HFFc6 (cell line): ENCODE measurements around the gene ABCG1. TPM values are rescaled to one million over a fixed set of nuclear protein-coding genes. Genes with fewer than 3 reads are reported as not detected.

Source experiments
- DNase-seq: peaks from one replicate; pipeline ENCODE4 v3.0.0-alpha.2; 2018
- H3K27ac Mint-ChIP-seq: 2 replicates; pipeline ENCODE4 v1.8.0; 2020; ENCODE audit warnings: mild to moderate bottlenecking, mixed read lengths
- H3K27me3 Mint-ChIP-seq: 2 replicates; pipeline ENCODE4 v1.8.0; 2021; ENCODE audit warnings: mild to moderate bottlenecking, moderate library complexity, mixed read lengths; ENCODE audit not compliant: insufficient read depth
- H3K36me3 Mint-ChIP-seq: 2 replicates; pipeline ENCODE4 v1.8.0; 2021; ENCODE audit warnings: low read depth, mixed read lengths
- H3K4me1 Mint-ChIP-seq: 2 replicates; pipeline ENCODE4 v1.8.0; 2020; ENCODE audit warnings: low read depth, mixed read lengths
- H3K4me3 Mint-ChIP-seq: 2 replicates; pipeline ENCODE4 v1.8.0; 2020; ENCODE audit warnings: mild to moderate bottlenecking, moderate library complexity, mixed read lengths
- H3K9me3 Mint-ChIP-seq: 2 replicates; pipeline ENCODE4 v1.8.0; 2020; ENCODE audit warnings: mild to moderate bottlenecking, mixed read lengths
- CTCF ChIP-seq: fragments of 200-600 bp; sonication (generic); IDR thresholded peaks from 2 replicates; pipeline ENCODE4 v1.5.0; 2021; ENCODE audit warnings: antibody characterized with exemption, mild to moderate bottlenecking
- total RNA-seq, 6 experiments: library from RNA; stranded (reverse); fragmentation: NEBNext Ultra II Directional; extraction: Animal tissue kit (Norgen Biotek cat#: 25700); gene quantifications; 2 replicates in 1 of 6; 3 replicates in 5 of 6; pipeline ENCODE4 v1.2.3, GENCODE V29; 2021

ABCG1 gene
- total RNA-seq, 6 experiments from 2014 or later = not detected

- DNase-seq = no peak
- no peak for TF ChIP-seq CTCF
- H3K36me3 Mint-ChIP-seq = no peaks in the 10 kb centered on the region
- no peak overlapping the region for H3K27ac Mint-ChIP-seq
- peaks cover 4% of the 10 kb centered on the region for H3K9me3 Mint-ChIP-seq
- peaks cover under 1% of the 10 kb centered on the region; the same call in 1 of the 2 replicates for H3K4me1 Mint-ChIP-seq
- H3K4me3 Mint-ChIP-seq = no peak overlapping the region
- H3K27me3 Mint-ChIP-seq = peaks cover 19% of the 10 kb centered on the region
These were observed 4.0 kb upstream of the ABCG1 start for GRCh38 chr21:42214921-42215320.

- Mint-ChIP-seq H3K4me3 (no peak overlapping the region), H3K27me3 (peaks cover 25% of the 10 kb centered on the region), H3K27ac (no peak overlapping the region), H3K4me1 (peaks cover 6% of the 10 kb centered on the region; the same call in 1 of the 2 replicates), H3K9me3 (peaks cover 4% of the 10 kb centered on the region), H3K36me3 (no peaks in the 10 kb centered on the region)
- no peak for TF ChIP-seq CTCF
- DNase-seq = no peak
These were observed 2.8 kb upstream of the ABCG1 start for GRCh38 chr21:42215942-42216725.

GRCh38 chr21:42216726-42217572, 2.0 kb upstream of the ABCG1 start:
- Mint-ChIP-seq H3K9me3 (peaks cover 4% of the 10 kb centered on the region), H3K36me3 (no peaks in the 10 kb centered on the region), H3K4me1 (peaks cover 6% of the 10 kb centered on the region; the same call in 1 of the 2 replicates), H3K27ac (no peak overlapping the region), H3K4me3 (no peak overlapping the region), H3K27me3 (peaks cover 29% of the 10 kb centered on the region)
- DNase-seq = no peak
- TF ChIP-seq CTCF = no peak

- Mint-ChIP-seq H3K27me3 (peaks cover 32% of the 10 kb centered on the region), H3K9me3 (peaks cover 4% of the 10 kb centered on the region), H3K4me1 (peaks cover 6% of the 10 kb centered on the region; the same call in 1 of the 2 replicates), H3K27ac (no peak overlapping the region), H3K36me3 (no peaks in the 10 kb centered on the region), H3K4me3 (no peak overlapping the region; the same call in 1 of the 2 replicates)
- DNase-seq = no peak
- TF ChIP-seq CTCF = no peak
These were observed 732 bp downstream of the ABCG1 start for GRCh38 chr21:42219606-42220137.

GRCh38 chr21:42220138-42220701, 1.3 kb downstream of the ABCG1 start:
- H3K4me3 Mint-ChIP-seq = peak overlapping the region; percentile 4; the same call in 1 of the 2 replicates
- DNase-seq = no peak
- H3K4me1 Mint-ChIP-seq = peaks cover 6% of the 10 kb centered on the region; the same call in 1 of the 2 replicates
- peaks cover 4% of the 10 kb centered on the region for H3K9me3 Mint-ChIP-seq
- H3K27ac Mint-ChIP-seq = no peak overlapping the region
- H3K36me3 Mint-ChIP-seq = no peaks in the 10 kb centered on the region
- H3K27me3 Mint-ChIP-seq = peaks cover 31% of the 10 kb centered on the region
- TF ChIP-seq CTCF = no peak
